Skeletal muscle cell (primary cell): ENCODE results near the gene SLC39A2.
A peak's percentile ranks its signal among the peaks of the same experiment; 100 is the strongest.
"Not testable (repeated sequence)": the region's sequence is repeated elsewhere in the genome, so short reads cannot be mapped to it uniquely, and the experiment has no call there.

ENCODE experiments used
- DNase-seq: peaks from one replicate; pipeline ENCODE4 v3.0.0-alpha.2; 2010; ENCODE audit warnings: low read depth
- H3K4me3 ChIP-seq: 2 replicates; pipeline ENCODE4 v1.5.1; 2011; ENCODE audit warnings: low read depth, mild to moderate bottlenecking, control low read depth, low read length, moderate library complexity

SLC39A2 gene

GRCh38 chr14:20998674-20999366 is at the start of gene SLC39A2:
TSS of gene SLC39A2 (plus strand) at chr14:20999293. CDS start at chr14:20999447, 154 bp downstream.
- peak; percentile 28 for DNase-seq
- no peak within 1 kb of the TSS for H3K4me3 ChIP-seq

DNA sequence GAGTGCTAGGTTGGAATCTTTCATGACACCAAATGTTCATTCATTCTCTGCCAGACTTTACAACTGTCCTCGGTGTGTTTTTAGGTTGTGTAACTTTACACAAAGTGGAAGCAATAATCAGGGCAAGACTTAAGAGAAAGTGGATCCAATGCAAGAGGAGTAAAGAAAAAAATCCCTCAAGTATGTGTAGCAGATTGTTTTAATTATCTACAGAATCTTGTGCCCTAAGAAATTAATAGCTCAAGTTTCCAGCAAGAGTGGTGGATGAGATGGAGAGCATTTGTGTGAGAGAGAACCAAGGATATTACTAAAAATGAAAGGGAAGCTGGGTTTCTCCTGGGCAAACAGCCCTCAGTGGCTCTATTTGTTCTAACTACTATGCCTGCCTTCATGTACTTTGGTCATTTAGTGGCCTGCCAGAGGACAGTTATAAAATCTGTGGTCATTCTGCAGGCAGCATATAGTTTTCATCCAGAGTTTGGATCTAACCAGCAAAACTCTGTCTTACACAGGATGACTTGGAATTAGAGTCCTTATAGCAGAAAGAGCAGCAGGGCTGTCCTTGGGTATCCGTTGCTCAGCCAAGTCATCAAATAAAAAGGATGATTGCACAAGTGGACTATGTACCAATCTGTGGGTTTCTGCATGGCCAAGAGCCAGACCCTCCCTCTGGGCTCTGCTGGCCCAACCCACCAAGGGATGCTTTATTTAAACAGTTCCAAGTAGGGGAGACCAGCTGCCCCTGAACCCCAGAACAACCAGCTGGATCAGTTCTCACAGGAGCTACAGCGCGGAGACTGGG is 44.2 kb upstream of the SLC39A2 start, which contains the start of gene RNASE2:
Gene RNASE2 (plus strand): TSS at position 752 of the 802 bp plus-strand sequence. CDS start 285 bp downstream, outside the sequence.
- not testable (repeated sequence) for DNase-seq, H3K4me3 ChIP-seq

- H3K4me3 ChIP-seq, DNase-seq: not testable (repeated sequence)
Measured at GRCh38 chr14:20955538-20955873, 43.6 kb upstream of the SLC39A2 start.

DNA sequence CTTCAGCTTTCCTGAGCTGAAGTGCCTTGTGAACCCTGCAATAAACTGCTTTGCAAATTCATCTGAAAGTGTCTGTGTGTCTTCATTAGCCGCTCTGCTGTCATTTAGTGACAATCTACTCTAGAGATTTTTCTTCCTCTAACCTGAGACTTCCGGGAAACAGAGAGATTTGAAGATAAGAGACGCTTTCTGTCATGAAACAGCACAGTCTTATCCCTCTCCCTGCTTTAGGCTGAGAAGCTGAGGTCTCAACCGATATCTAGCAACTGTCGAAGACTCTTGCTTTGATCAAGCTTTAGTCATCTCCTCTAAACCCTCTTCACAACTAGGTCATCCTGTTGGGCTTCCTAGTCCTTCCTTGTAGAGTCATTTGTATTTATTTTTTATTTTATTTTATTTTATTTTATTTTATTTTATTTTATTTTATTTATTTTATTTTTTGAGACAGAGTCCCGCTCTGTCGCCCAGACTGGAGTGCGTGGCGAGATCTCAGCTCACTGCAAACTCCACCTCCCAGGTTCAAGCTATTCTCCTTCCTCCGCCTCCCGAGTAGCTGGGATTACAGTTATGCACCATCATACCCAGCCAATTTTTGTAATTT is 42.6 kb upstream of the SLC39A2 start:
- no peak for DNase-seq

DNA sequence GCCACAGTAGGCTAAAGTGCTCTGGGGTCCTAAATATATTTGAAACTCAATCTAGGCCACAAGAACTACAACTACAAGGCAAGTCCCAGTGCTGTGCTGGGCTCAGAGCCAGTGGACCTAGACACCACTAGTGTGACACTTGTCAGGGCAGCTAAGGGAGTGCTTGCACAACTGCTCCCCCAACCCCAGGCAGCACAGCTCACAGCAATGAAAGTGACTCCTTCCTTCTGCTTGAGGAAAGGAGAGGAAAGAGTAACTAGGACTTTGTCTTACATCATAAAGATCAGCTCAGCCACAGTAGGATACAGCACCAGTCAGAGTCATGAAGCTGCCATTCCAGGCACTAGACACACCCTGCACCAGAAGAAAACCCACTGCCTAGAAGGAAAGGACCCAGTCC is 40.1 kb upstream of the SLC39A2 start:
- not testable (repeated sequence) for H3K4me3 ChIP-seq, DNase-seq

More for the DNA sequence above, 42.6 kb upstream of the SLC39A2 start:
- H3K4me3 ChIP-seq: no peak overlapping the region

GRCh38 chr14:20969336-20969735 is 29.8 kb upstream of the SLC39A2 start:
- DNase-seq: no peak
- H3K4me3 ChIP-seq: no peak overlapping the region

- H3K4me3 ChIP-seq: peak overlapping the region; percentile 77
- no peak for DNase-seq
Measured at GRCh38 chr14:20970647-20970982, 28.5 kb upstream of the SLC39A2 start.

DNA sequence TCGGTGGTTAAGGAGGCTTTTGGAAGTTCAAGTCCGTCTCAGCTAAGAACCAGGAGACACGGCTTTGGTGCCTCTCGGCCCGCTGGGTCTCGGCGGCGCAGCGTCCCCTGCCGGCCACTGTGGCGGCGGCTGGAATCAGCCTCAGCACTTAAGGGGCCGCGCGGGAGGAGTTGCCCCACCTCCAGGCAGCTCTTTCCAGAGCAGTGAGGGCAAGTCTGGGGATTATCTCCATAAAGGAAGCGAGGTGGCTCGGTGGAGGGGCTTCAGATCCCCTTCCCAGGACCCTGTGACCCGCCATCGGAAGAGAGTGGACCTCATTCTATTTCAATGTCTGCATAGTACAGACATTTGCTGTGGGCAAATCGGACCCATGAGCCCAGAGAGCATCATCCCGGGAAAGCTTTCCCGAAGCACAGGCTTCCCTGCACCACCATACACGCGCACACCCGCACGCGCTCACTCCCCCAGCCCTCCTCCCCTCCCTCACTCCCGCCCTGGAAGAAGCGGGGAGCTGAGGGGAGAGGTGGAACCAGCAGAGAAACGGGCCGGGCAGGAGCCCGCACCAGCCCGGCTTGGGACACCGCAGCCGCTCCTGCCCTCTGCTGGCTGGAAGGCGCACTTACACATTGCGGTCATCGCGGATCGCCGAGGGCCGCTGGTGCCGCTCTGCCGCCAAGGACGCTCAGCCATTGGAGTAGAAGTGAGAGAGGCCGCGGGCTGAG is 27.9 kb upstream of the SLC39A2 start:
- peak overlapping the region; percentile 77 for H3K4me3 ChIP-seq
- DNase-seq: peak; percentile 43

GRCh38 chr14:20971705-20972021 is 27.4 kb upstream of the SLC39A2 start:
- peak overlapping the region; percentile 77 for H3K4me3 ChIP-seq

GRCh38 chr14:20973501-20973900 is 25.6 kb upstream of the SLC39A2 start:
- H3K4me3 ChIP-seq: no peak overlapping the region

More at GRCh38 chr14:20971705-20972021, 27.4 kb upstream of the SLC39A2 start:
- DNase-seq: no peak

DNA sequence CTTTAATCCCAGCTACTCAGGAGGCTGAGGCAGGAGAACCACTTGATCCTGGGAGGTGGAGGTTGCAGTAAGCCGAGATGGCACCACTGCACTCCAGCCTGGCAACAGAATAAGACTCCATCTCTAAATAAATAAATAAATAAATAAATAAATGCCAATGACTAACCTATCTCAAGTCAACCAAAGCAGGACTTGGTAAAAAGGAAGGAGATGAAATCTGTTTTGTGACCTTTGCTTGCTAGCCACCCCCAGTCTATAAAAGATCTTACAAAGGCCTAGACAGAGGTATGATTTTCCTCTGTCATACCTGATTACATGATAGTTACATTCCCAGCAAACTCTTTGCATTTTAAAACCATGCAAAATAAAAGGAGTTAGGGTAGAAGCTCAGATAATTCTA is 22.8 kb upstream of the SLC39A2 start:
- no peak overlapping the region for H3K4me3 ChIP-seq

More at GRCh38 chr14:20973501-20973900, 25.6 kb upstream of the SLC39A2 start:
- DNase-seq: no peak

GRCh38 chr14:20978687-20979086 is 20.4 kb upstream of the SLC39A2 start:
- no peak overlapping the region for H3K4me3 ChIP-seq
- DNase-seq: no peak

More for the DNA sequence above, 22.8 kb upstream of the SLC39A2 start:
- DNase-seq: no peak

- H3K4me3 ChIP-seq: no peak overlapping the region
- no peak for DNase-seq
Measured at GRCh38 chr14:20980906-20981305, 18.2 kb upstream of the SLC39A2 start.

DNA sequence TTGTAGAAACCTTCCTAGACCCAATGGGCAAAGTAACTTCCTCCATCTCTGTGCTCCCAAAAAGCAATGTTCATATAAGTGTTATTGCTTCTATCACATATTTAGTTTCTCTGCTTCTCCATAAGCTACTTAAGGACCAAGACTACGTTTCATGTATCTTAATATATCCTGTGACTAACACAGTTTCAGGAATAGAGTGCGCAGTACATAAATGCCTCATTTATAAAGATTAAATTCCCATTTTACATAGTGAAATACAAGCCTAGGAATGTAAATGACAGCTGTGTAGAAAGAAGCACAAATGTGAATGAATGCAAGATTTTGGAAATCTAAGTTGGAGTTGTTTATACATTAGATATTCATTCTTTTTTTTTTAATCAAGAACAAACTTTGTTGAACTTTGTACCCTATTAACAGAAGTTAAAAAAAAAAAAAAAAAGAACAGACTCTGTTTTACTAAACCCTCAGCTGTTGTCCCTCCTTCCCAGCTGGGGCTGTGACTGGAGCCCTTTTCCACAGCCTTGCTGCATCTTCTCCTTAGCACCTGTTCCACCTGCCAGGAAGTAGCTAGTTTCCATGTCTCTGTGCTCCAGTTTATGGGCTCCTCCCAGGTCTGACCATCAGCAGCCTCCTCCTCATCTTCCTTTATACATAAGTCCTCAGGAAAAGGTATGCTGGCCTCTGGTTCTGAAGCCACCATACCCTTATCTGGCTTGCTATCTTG is 16.3 kb upstream of the SLC39A2 start:
- no peak for DNase-seq
- H3K4me3 ChIP-seq: no peak overlapping the region

GRCh38 chr14:20985650-20986049 is 13.4 kb upstream of the SLC39A2 start:
- not testable (repeated sequence) for DNase-seq, H3K4me3 ChIP-seq

DNA sequence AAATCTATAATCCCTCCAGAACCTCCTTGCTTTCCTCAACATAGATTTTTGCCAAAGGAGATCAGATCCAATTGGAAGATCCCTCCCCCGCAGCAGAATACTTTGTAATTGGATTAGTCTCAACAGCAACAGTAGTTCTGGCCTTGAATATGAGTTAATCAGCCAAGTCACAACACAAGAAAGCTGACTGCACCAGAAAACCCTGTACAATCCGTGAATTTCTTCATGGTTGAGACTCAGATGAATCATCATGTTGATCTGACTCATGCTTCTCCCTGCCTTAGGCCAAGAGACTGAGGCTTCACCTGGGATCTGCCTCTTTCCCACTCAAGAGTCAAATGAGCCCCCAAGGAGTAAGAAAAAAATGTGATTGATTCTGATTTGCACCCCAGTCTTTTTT is 12.3 kb upstream of the SLC39A2 start:
- peak; percentile 86 for DNase-seq
- H3K4me3 ChIP-seq: no peak overlapping the region

DNA sequence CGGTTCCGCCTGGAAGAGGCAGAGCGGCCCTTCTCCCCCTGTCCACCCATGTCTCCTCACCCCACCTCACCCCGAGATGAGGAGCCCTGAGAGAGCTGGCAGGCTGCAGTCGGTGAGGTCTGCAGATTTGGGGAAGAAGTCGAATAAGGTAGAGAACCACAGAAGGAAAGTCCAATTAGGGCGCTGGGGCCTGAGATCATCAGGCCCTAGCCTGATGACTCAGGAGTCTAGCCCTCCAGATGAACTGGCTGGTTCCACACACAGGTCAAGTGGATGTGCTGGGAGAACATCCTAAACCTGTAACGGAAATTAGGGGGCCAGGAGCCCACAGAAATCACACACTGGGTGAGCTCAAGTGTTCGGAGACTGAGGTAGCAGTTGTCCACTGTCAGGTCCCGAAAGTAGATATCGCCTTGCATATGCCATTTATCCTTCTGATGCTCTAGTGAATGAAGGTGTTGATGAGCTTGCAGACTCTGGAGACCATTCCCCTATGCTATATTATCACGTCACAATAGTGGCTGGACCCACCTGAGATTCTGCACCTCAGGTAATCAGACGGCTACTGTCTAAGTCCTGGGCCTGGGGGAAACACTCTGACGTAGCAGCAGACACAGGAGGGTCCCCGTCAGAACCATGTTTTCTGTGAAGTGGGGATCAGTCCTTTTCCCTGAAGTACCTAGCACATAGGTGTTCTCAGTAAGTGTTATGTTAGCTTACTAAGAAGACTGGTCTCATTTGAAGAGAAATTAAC is 10.2 kb upstream of the SLC39A2 start:
- DNase-seq: no peak

DNA sequence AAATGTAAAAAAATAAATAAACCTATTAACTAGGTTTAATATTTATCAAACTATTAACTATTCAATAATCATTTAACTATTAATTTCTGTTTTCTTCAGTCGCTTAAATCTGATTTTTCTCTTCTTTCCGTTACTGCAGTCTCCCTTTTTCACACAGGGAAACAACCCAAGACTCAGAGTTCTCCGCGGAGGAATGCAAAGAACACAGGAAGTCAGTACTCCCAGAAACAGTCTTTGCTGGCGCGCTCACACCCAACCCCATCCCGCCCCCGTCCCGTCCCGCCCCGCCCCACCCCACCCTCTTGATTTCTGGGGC is 9.7 kb upstream of the SLC39A2 start:
- DNase-seq: no peak
- peak overlapping the region; percentile 96 for H3K4me3 ChIP-seq

More for the DNA sequence above, 10.2 kb upstream of the SLC39A2 start:
- peak overlapping the region; percentile 23 for H3K4me3 ChIP-seq
